HL-60/S4 (cell line): ENCODE results near the gene SLC45A3.

Experiments
- in situ Hi-C: fragments of 300-500 bp; cut with MboI; formaldehyde crosslinking; loops from 2 replicates; pipeline ENCODE4 v1.14.3; 2022; ENCODE audit warnings: low sequenced_read_pairs

SLC45A3 gene

GRCh38 chr1:205701420-205701819 is 21.1 kb upstream of the SLC45A3 start:
- in situ Hi-C loops = no loop called here

- in situ Hi-C loops = no loop called here
These were observed 20.6 kb upstream of the SLC45A3 start for GRCh38 chr1:205700865-205701401.

GRCh38 chr1:205699416-205699815 is 19.1 kb upstream of the SLC45A3 start:
- in situ Hi-C loops = no loop called here

GRCh38 chr1:205698921-205699320 is 18.6 kb upstream of the SLC45A3 start:
- in situ Hi-C loops = no loop called here

GRCh38 chr1:205693421-205693991 is 13.2 kb upstream of the SLC45A3 start:
- in situ Hi-C loops = no loop called here

- in situ Hi-C loops = no loop called here
These were observed 12.1 kb upstream of the SLC45A3 start for GRCh38 chr1:205692423-205692822.

GRCh38 chr1:205690122-205690756 is 9.9 kb upstream of the SLC45A3 start:
- in situ Hi-C loops = no loop called here

GRCh38 chr1:205689479-205689878 is 9.2 kb upstream of the SLC45A3 start:
- in situ Hi-C loops = no loop called here

- in situ Hi-C loops = no loop called here
These were observed 8.1 kb upstream of the SLC45A3 start for GRCh38 chr1:205688171-205689080.

- in situ Hi-C loops = no loop called here
These were observed 6.9 kb upstream of the SLC45A3 start for GRCh38 chr1:205687242-205687641.

- in situ Hi-C loops = no loop called here
These were observed 1.1 kb upstream of the SLC45A3 start for GRCh38 chr1:205681364-205681763.

GRCh38 chr1:205678286-205679111 is 1.8 kb downstream of the SLC45A3 start:
- in situ Hi-C loops = no loop called here

- in situ Hi-C loops = no loop called here
These were observed 3.1 kb downstream of the SLC45A3 start for GRCh38 chr1:205677167-205677566.

GRCh38 chr1:205676597-205676996 is 3.7 kb downstream of the SLC45A3 start:
- in situ Hi-C loops = no loop called here

- in situ Hi-C loops = no loop called here
These were observed 4.3 kb downstream of the SLC45A3 start for GRCh38 chr1:205676002-205676401.

- in situ Hi-C loops = no loop called here
These were observed 5.1 kb downstream of the SLC45A3 start for GRCh38 chr1:205675247-205675646.

GRCh38 chr1:205672970-205673369 is 7.3 kb downstream of the SLC45A3 start:
- in situ Hi-C loops = no loop called here

- in situ Hi-C loops = no loop called here
These were observed 7.9 kb downstream of the SLC45A3 start for GRCh38 chr1:205672395-205672889.

- in situ Hi-C loops = no loop called here
These were observed 9.5 kb downstream of the SLC45A3 start for GRCh38 chr1:205670611-205671430.

- in situ Hi-C loops = no loop called here
These were observed 10.2 kb downstream of the SLC45A3 start for GRCh38 chr1:205670150-205670446.
